H9 (cell line): Measurements from ENCODE around the gene BRD1. TPM values are rescaled to one million over a fixed set of nuclear protein-coding genes. Genes with fewer than 3 reads are reported as not detected.

Experiments used
- DNase-seq: peaks from one replicate; pipeline ENCODE4 v3.0.0-alpha.2; 2017
- H2AFZ ChIP-seq: one replicate; pipeline ENCODE4 v1.6.1; 2013; ENCODE audit warnings: mild to moderate bottlenecking, low read length, control low read depth, moderate library complexity
- H2AK5ac ChIP-seq: 2 replicates; pipeline ENCODE4 v1.6.1; 2013; ENCODE audit warnings: low read length, control low read depth, mixed read lengths; ENCODE audit not compliant: insufficient read length
- H2BK120ac ChIP-seq: one replicate; pipeline ENCODE4 v1.6.1; 2013; ENCODE audit warnings: low read depth, mild to moderate bottlenecking, low read length, control low read depth, inconsistent platforms; ENCODE audit not compliant: poor library complexity, severe bottlenecking
- H2BK12ac ChIP-seq: 2 replicates; pipeline ENCODE4 v1.6.1; 2013; ENCODE audit warnings: low read length, control low read depth, mixed read lengths, low read depth; ENCODE audit not compliant: insufficient read length
- H2BK15ac ChIP-seq: 2 replicates; pipeline ENCODE4 v1.6.1; 2013; ENCODE audit warnings: low read depth, low read length, control low read depth
- H2BK20ac ChIP-seq: one replicate; pipeline ENCODE4 v1.6.1; 2013; ENCODE audit warnings: low read depth, mild to moderate bottlenecking, low read length, control low read depth, inconsistent platforms; ENCODE audit not compliant: poor library complexity, severe bottlenecking
- H2BK5ac ChIP-seq: 2 replicates; pipeline ENCODE4 v1.6.1; 2013; ENCODE audit warnings: low read length, control low read depth, mixed read lengths; ENCODE audit not compliant: insufficient read length
- H3K14ac ChIP-seq: 2 replicates; pipeline ENCODE4 v1.6.1; 2013; ENCODE audit warnings: low read length, control low read depth; ENCODE audit not compliant: insufficient read depth
- H3K18ac ChIP-seq: 2 replicates; pipeline ENCODE4 v1.6.1; 2013; ENCODE audit warnings: low read depth, mild to moderate bottlenecking, mixed read lengths, low read length, control low read depth; ENCODE audit not compliant: insufficient read length
- H3K23ac ChIP-seq: 2 replicates; pipeline ENCODE4 v1.6.1; 2013; ENCODE audit warnings: low read length, control low read depth, mixed read lengths, low read depth; ENCODE audit not compliant: insufficient read length
- H3K23me2 ChIP-seq: 2 replicates; pipeline ENCODE4 v1.6.1; 2013; ENCODE audit warnings: low read depth, mild to moderate bottlenecking, mixed read lengths, low read length, control low read depth; ENCODE audit not compliant: insufficient read length, poor library complexity, severe bottlenecking
- H3K27ac ChIP-seq: 2 replicates; pipeline ENCODE4 v1.5.1; 2013; ENCODE audit warnings: low read length, control low read depth, mixed read lengths, low read depth; ENCODE audit not compliant: insufficient read length
- H3K27me3 ChIP-seq: 2 replicates; pipeline ENCODE4 v1.6.1; 2013; ENCODE audit warnings: low read length, control low read depth, inconsistent platforms; ENCODE audit not compliant: insufficient read depth
- H3K4ac ChIP-seq: 2 replicates; pipeline ENCODE4 v1.6.1; 2013; ENCODE audit warnings: low read depth, mild to moderate bottlenecking, control low read depth, inconsistent platforms, low read length, moderate library complexity
- H3K4me1 ChIP-seq: 2 replicates; pipeline ENCODE4 v1.6.1; 2013; ENCODE audit warnings: low read length, control low read depth, inconsistent platforms; ENCODE audit not compliant: insufficient read depth
- H3K4me2 ChIP-seq: 2 replicates; pipeline ENCODE4 v1.6.1; 2013; ENCODE audit warnings: low read length, control low read depth, mixed read lengths; ENCODE audit not compliant: insufficient read length, insufficient read depth
- H3K56ac ChIP-seq: 2 replicates; pipeline ENCODE4 v1.6.1; 2013; ENCODE audit warnings: low read depth, mild to moderate bottlenecking, mixed read lengths, low read length, control low read depth; ENCODE audit not compliant: insufficient read length
- H3K79me1 ChIP-seq: 2 replicates; pipeline ENCODE4 v1.6.1; 2013; ENCODE audit warnings: low read depth, mild to moderate bottlenecking, moderate library complexity, low read length, control low read depth, inconsistent platforms; ENCODE audit not compliant: insufficient read depth, poor library complexity, severe bottlenecking
- H3K79me2 ChIP-seq: 2 replicates; pipeline ENCODE4 v1.6.1; 2013; ENCODE audit warnings: low read length, control low read depth, inconsistent platforms; ENCODE audit not compliant: insufficient read depth
- H3K9ac ChIP-seq: 2 replicates; pipeline ENCODE4 v1.6.1; 2013; ENCODE audit warnings: low read length, control low read depth, mixed read lengths; ENCODE audit not compliant: insufficient read length; ENCODE audit errors: extremely low read depth
- H3K9me3 ChIP-seq: one replicate; pipeline ENCODE4 v1.6.1; 2013; ENCODE audit warnings: low read depth, low read length, inconsistent platforms; ENCODE audit not compliant: control insufficient read depth
- H3T11ph ChIP-seq: one replicate; pipeline ENCODE4 v1.6.1; 2013; ENCODE audit warnings: mild to moderate bottlenecking, low read length, control low read depth, inconsistent platforms
- H4K20me1 ChIP-seq: one replicate; pipeline ENCODE4 v1.6.1; 2013; ENCODE audit not compliant: control insufficient read depth, insufficient read length, insufficient read depth
- H4K5ac ChIP-seq: 2 replicates; pipeline ENCODE4 v1.6.1; 2013; ENCODE audit warnings: low read depth, mild to moderate bottlenecking, mixed read lengths, low read length, control low read depth; ENCODE audit not compliant: insufficient read length
- H4K8ac ChIP-seq: replicated peaks from 2 replicates; pipeline ENCODE4 v1.6.1; 2013; ENCODE audit warnings: low read length, control low read depth, mixed read lengths, low read depth; ENCODE audit not compliant: insufficient read length
- H4K91ac ChIP-seq: 2 replicates; pipeline ENCODE4 v1.6.1; 2013; ENCODE audit warnings: low read depth, mild to moderate bottlenecking, moderate library complexity, mixed read lengths, low read length, control low read depth; ENCODE audit not compliant: insufficient read length
- H3K27ac Mint-ChIP-seq, 3 experiments: 2 replicates in 2 of 3; 3 replicates in 1 of 3; pipeline ENCODE4 v1.8.0; 2020 to 2021; ENCODE audit warnings: mixed read lengths in 3 of 3, mild to moderate bottlenecking in 1 of 3, moderate library complexity in 1 of 3
- H3K27me3 Mint-ChIP-seq: 2 replicates; pipeline ENCODE4 v1.8.0; 2021; ENCODE audit warnings: low read depth, mild to moderate bottlenecking, moderate library complexity, mixed read lengths
- H3K36me3 Mint-ChIP-seq, 3 experiments: 2 replicates in 2 of 3; 3 replicates in 1 of 3; pipeline ENCODE4 v1.8.0; 2020 to 2021; ENCODE audit warnings: low read depth in 3 of 3, mixed read lengths in 3 of 3; ENCODE audit not compliant: insufficient read depth in 1 of 3
- H3K4me1 Mint-ChIP-seq, 2 experiments: 2 replicates each; pipeline ENCODE4 v1.8.0; 2020; ENCODE audit warnings: mixed read lengths in 2 of 2
- H3K4me3 Mint-ChIP-seq, 2 experiments: 2 replicates in 1 of 2; 3 replicates in 1 of 2; pipeline ENCODE4 v1.8.0; 2020 to 2021; ENCODE audit warnings: mild to moderate bottlenecking in 2 of 2, mixed read lengths in 2 of 2, moderate library complexity in 1 of 2
- H3K9me3 Mint-ChIP-seq, 2 experiments: 2 replicates in 1 of 2; 3 replicates in 1 of 2; pipeline ENCODE4 v1.8.0; 2020; ENCODE audit warnings: mild to moderate bottlenecking in 2 of 2, mixed read lengths in 2 of 2, moderate library complexity in 1 of 2
- WGBS: extraction: QIAGEN DNeasy Blood & Tissue Kit; methylation state at CpG from one replicate; pipeline ENCODE4 v1.1.7; 2013; ENCODE audit warnings: missing lambda C conversion rate, low lambda C conversion rate, mixed read lengths; ENCODE audit not compliant: insufficient read length; ENCODE audit errors: extremely low coverage; 5-methylcytosine and 5-hydroxymethylcytosine counted together
- total RNA-seq: library from RNA; stranded (reverse); gene quantifications from 2 replicates; pipeline ENCODE4 v1.2.1, GENCODE V29; 2021
- TF ChIP-seq, protein P1 (sequence below): fragments of 200-600 bp; sonication (generic); conservative IDR thresholded peaks from 3 replicates; pipeline ENCODE4 v1.8.0; 2021; ENCODE audit warnings: antibody characterized with exemption, mild to moderate bottlenecking

The BRD1 gene
- total RNA-seq, 1 experiment from 2014 or later, result 51.3 TPM

DNA sequence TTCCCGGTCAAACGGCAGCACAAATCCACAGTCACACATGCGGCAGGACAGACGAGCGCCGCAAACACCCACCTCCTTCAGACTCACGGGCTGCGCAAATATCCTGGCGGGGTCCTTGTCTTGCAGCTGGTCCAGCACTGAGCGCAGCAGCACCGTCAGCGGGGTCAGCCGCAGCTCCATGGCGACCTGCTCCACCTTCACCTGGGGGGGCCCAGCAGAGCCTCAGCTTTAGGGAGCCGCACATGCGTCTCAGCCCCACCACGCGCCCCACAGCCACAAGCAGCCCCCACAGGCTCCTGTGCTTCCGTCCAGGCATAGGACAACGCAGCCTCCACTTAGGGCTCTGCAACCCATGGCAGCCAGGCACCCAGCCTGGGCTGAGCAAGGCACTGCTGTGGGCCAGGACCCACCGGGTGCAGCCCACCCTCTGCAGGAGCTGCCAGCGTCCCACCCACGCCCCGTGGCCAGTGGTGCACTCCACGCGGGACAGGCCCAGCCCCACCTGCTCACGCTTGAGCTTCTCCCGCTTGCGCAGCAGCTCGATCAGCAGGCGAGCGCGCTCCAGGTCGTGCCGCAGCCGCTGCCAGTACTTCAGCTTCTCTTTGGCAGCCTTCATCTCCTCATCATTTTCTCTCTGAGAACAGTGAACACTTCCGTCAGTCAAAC is 29.1 kb downstream of the BRD1 start:
- Histone ChIP-seq H2BK12ac (no peak overlapping the region), H4K20me1 (no peaks in the 10 kb centered on the region), H2BK5ac (no peak overlapping the region), H3K27me3 (no peaks in the 10 kb centered on the region), H3K79me2 (peaks cover 13% of the 10 kb centered on the region; the same call in 1 of the 2 replicates), H2AFZ (no peak overlapping the region), H3K79me1 (peaks cover 23% of the 10 kb centered on the region), H3K4me2 (no peak overlapping the region), H2BK15ac (no peak overlapping the region), H2BK120ac (no peak overlapping the region), H3K9ac (no peak overlapping the region), H3K27ac (no peak overlapping the region), H3K18ac (no peak overlapping the region), H4K5ac (no peak overlapping the region), H3K23me2 (no peaks in the 10 kb centered on the region), H3K9me3 (no peaks in the 10 kb centered on the region), H4K8ac (no peak overlapping the region), H2BK20ac (no peak overlapping the region), H2AK5ac (no peak overlapping the region), H3K4me1 (no peaks in the 10 kb centered on the region), H3K56ac (no peak overlapping the region), H4K91ac (no peak overlapping the region), H3K4ac (no peak overlapping the region), H3T11ph (no peak overlapping the region), H3K23ac (no peak overlapping the region), H3K14ac (no peak overlapping the region)
- H3K4me1 Mint-ChIP-seq, result peaks cover 2 to 3% of the 10 kb centered on the region in 2 experiments; a peak in 1 of 4 replicates
- no peak overlapping the region for H3K4me3 Mint-ChIP-seq
- 0 out of 7 replicates have a peak overlapping the region, but pooled peaks of 1 of the 3 experiments have one; percentile 70 for H3K27ac Mint-ChIP-seq
- TF ChIP-seq, protein P1, sequence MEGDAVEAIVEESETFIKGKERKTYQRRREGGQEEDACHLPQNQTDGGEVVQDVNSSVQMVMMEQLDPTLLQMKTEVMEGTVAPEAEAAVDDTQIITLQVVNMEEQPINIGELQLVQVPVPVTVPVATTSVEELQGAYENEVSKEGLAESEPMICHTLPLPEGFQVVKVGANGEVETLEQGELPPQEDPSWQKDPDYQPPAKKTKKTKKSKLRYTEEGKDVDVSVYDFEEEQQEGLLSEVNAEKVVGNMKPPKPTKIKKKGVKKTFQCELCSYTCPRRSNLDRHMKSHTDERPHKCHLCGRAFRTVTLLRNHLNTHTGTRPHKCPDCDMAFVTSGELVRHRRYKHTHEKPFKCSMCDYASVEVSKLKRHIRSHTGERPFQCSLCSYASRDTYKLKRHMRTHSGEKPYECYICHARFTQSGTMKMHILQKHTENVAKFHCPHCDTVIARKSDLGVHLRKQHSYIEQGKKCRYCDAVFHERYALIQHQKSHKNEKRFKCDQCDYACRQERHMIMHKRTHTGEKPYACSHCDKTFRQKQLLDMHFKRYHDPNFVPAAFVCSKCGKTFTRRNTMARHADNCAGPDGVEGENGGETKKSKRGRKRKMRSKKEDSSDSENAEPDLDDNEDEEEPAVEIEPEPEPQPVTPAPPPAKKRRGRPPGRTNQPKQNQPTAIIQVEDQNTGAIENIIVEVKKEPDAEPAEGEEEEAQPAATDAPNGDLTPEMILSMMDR, result no peak
- no CpG with 5 or more reads among the region's 37 CpGs for WGBS
- peaks cover 28 to 78% (median 66%) of the 10 kb centered on the region in 3 experiments for H3K36me3 Mint-ChIP-seq
- H3K9me3 Mint-ChIP-seq, result no peaks in the 10 kb centered on the region
- no peaks in the 10 kb centered on the region for H3K27me3 Mint-ChIP-seq
- DNase-seq, result no peak
